HG03378 (cell line): ENCODE measurements around the gene OXSR1.
"Not testable (repeated sequence)": the region's sequence is repeated elsewhere in the genome, so short reads cannot be mapped to it uniquely, and the experiment has no call there.

ENCODE experiments used
- ATAC-seq: cut with Tn5 transposase; IDR thresholded peaks from one replicate; pipeline ENCODE4 v1.9.1; 2021; ENCODE audit warnings: mild to moderate bottlenecking, moderate library complexity; ENCODE audit not compliant: unreplicated experiment

OXSR1 gene

DNA sequence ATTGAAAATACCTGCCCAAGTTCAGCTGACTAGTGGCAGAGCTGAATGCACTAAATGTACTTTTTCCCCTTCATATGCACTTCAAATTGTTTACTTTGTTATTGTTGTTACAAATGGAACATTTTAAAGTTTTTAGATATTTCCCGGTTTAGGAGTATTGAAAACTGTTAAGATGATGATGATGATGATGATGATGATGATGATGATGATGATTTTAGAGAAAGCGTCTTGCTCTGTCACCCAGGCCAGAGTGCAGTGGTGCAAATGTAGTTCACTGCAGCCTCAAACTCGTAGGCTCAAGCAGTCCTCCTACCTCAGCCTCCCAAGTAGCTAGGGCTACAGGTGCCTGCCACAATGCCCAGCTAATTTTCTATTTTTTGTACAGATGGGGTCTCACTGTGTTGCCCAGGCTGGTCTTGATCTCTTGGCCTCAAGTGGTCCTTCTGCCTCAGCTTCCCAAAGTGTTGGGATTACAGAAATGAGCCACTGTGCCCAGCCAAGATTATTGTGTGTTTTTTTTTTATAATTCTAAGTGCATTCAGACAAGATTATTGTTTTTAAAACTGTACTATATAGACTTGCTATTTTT, 54.4 kb downstream of the OXSR1 start:
- ATAC-seq, result no peak

DNA sequence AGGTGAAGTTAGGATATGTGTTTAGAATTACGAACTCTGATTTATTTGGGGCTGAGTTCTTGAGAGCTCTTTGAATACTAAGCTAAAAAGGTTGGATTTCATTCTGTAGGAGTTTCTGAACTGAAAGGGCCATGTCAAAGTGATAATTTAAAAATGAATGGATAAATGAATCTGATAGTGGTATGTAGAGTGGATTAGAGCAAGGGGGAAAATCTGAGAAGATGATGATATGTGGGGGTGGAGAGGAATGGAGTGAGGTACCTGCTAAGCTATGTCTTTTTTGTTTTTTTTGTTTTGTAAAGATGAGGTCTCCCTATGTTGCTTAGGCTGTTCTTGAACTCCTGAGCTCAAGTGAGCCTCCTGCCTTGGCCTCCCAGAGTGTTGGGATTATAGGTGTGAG, 55.7 kb downstream of the OXSR1 start:
- no peak for ATAC-seq

DNA sequence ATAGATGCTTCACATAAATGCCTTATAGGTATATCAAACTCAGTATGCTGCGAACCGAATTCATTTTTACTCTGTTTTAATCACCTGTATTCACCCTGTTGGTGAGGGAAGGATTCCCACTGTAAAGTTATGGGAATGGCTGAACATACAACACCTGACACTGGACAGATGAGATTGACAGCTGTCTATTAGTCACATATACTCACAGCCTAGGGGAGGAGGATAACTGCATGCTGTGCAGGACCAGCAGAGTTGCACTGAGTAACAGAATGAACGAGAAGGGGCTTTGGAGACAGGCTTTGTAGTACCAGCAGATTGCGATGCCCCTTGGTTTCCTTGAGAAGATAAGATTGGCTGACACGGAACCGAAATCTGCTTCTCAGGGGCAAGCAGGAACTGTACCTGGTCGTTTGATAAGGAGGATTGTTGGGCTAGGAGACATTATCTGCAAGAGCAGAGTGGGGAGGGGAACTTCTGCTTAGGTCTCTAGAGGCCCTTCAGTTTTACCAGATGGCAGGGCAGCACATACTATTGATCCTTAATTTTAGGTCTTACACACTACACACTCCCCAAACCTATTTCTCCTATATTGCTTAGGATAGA, 56.8 kb downstream of the OXSR1 start:
- no peak for ATAC-seq

DNA sequence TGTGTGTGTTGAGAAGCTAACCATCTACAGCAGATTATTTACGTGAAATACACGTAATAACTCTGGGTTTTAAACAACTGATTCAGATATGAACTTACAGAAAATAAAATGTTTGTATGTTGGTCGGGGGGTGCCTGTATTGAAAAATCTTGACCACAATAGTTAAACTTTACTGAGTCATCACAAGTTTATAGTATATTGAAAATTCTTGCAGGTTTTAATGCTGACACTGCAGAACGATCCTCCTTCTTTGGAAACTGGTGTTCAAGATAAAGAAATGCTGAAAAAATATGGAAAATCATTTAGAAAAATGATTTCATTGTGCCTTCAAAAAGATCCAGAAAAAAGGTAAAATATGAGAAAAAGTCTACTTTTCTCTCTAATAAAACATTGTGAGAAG, 59.0 kb downstream of the OXSR1 start:
- ATAC-seq, result no peak

DNA sequence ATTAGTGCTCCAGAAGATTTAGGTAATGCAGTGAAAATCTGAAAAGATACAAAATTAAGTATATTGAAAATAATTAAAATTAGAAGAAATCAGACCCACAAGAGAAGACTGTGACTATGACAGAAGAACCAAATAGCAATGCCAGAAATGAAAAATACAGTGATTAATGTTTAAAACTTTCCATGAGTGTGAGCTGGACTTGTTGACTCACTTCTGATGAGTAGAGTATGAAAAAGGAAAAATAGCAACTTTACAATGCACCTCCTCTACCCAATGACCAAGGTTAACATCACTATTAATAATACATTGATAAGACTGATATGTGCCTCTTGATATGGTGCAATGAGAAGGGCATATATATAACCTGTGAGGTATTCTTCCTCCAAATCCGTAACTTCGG, 60.9 kb downstream of the OXSR1 start:
- ATAC-seq, result no peak

DNA sequence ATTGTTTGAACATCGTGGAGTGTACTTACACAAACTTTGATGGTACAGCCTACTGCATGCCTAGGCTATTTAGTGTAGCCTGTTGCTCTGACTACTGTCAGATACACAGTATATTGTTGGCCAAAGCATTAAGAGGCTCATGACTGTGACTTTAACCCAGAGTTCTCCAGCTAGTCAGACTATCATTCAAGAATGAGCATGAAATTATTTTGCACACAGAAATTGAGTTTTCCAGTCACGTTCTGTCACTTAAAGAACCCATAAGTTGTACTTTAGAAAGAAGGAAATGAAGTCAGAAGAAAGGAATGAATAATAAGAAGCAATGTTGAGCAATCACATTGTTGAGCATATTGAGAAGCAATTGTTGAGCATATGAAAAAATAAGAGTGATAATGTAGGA, 62.7 kb downstream of the OXSR1 start:
- ATAC-seq, result no peak

DNA sequence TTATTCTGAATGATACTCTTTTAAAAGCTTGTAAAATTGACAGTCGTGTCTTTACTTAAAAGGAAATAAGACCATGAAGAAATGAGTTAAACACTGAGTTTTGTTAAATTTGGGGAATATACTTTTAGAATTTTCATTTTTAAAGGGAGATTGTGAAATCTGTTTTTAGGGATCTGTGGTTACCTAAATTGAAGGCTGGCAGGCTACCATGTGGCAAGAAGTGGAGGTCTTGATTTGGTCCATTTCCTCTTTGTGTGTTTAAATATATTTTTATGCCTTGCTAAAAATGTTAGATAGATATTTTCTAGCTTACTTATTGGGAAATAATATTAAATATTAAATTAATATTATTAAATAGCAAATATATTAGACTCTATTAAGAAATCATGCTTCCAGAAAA, 63.7 kb downstream of the OXSR1 start:
- no peak for ATAC-seq

DNA sequence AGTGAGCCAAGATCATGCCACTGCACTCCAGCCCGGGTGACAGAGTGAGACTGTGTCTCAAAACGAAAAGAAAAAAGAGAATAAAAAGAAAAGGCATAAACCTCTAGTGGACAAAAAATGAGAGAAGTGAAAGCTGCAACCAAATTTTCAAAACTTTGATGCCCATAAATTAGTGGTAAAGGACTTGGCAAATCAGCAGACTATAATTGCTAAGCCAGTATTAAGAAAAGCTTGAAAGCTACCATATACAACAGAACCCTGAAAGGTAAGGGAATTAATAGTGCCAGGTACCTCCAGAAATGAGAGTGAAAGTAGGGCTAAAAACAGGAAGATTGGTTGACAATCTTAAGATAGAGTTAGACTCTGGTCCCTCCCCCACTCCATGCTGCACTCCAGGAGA, 67.4 kb downstream of the OXSR1 start:
- ATAC-seq, result no peak

DNA sequence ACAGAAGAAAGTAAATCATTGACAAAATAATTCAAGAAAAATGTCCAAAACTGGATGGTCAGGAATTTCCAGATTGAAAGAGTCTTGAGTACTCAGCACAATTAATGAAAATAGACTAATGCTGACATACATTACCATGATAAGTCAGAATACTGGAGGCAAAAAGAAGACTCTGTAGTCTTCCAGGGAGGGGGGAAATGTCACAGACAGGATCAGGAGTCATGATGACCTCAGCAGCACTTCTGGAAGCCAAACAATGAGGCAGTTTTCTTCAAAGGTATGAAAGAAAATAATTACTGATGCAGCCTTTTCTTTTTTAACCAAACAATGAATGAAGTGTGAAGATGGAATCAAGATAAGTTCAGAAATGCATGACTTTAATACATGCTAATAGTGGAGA, 70.1 kb downstream of the OXSR1 start:
- ATAC-seq, result no peak

DNA sequence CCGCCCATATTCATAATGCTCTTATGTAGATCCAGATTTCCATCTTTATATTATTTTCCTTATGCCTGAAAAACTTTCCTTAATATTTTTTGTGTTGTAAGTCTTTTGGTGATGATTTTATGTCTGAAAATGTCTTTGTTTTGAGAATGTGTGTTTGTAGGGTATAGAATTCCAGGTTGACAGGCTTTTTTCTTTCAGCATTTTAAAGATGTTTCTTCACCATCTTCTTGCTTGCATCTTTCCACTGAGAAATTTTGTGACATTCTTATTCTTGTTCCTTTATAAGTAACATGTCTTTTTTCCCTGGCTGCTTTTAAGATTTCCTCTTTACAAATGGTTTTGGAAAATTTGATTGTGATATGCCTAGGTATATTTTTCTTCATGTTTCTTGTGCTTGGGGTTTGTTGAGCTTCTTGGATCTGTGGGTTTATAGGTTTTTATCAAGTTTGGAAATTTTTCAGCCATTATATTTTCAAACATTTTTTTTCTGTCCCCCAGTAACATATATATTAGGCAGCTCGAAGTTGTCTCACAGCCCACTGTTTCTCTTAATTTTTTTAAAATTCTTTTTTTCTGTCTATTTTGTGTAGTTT, 73.2 kb downstream of the OXSR1 start:
- no peak for ATAC-seq

DNA sequence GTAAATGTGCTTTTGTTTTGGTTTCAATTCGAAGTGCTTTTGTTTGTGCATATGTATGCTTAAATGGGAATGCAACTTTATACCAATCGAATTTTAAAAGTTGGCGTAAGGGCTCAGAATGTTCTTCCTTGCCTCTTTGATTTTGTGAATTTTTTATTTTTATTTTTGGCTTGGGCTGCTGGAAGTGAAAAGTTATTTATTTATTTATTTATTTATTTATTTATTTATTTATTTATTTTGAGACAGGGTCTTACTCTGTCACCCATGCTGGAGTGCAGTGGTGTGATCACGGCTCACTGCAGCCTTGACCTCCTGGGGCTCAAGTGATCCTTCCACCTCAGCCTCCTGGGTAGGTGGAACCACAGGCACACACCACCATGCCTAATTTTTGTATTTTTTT, 77.5 kb downstream of the OXSR1 start:
- ATAC-seq, result not testable (repeated sequence)

DNA sequence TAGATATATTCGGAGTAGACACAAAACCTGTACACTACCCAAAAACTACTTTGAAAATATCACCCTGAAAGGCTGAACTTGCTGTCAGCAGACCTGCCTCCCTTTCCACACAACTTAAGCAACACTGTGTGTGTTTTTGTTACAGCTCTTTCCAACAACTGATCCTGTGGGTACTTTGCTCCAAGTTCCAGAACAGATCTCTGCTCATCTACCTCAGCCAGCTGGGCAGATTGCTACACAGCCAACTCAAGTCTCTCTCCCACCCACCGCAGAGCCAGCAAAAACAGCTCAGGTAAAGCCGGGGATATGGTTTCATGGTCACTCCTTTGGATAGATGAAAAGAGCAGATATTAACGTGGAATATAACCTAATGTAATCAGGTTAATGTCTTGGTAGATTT, 80.6 kb downstream of the OXSR1 start:
- ATAC-seq, result no peak

DNA sequence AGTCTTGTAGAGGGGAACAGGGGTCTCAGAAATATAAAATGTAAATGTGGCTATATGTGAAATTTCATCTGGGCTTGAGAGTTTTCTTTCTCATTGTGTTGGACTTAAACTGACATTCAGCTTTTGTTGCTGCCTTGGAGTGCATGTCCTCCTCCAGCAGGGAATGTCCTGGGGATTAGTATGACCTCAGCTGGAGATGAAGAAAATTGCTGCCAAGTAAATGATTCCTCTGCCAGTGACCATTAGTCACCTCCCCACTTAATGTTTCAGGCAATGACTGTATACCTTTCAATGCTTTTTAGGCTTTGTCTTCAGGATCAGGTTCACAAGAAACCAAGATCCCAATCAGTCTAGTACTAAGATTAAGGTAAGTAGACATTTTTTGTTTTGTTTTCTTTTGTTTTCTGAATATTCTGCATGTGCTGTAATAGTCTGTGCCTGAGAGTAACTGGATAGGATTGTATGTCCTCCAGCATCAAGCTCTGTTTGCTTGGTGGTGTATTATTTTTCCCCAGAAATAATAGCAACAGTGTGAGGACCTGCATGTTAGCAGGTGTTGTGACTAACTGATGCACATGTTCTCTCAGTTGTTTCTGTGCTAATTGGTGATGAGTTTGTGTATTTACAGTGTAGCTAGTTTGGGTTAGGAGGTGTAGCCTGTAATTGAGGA, 82.2 kb downstream of the OXSR1 start:
- no peak for ATAC-seq

DNA sequence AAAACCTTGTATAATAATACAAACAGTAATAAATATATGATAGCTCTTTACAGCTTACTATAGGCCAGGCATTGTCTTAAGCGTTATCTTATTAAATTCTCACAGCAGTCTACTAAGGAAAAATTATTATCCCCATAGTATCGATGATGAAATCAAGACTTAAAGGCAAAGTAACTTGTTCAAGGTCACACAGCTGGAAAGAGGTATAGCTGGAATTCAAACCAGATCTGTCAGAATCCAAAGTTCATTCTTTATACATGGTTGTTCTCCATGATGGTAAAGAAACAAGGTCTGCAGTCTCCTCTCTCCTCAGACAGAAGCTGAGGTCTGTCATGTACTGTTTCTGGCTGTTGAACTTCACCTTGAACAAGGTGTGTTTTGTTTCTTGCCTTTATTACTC, 84.9 kb downstream of the OXSR1 start:
- ATAC-seq, result no peak

DNA sequence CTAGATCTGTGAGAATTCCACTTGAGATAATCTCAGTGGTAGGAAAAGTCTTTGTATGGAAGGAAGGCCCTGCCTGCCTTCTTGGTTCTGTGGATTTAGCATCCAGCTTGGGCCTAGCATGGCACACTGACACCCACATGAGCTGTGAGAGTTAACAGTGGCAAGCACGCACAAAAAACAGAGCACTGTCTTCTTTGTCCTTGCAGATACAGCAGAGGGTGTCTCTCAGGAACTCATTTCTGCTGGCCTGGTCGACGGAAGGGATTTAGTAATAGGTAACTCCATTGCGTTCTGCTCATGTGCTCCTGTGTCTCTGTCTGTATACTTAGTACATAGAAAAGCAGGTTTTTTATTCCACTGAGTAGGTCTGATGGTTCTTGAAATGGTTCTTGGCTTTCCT, 85.9 kb downstream of the OXSR1 start:
- ATAC-seq, result no peak

DNA sequence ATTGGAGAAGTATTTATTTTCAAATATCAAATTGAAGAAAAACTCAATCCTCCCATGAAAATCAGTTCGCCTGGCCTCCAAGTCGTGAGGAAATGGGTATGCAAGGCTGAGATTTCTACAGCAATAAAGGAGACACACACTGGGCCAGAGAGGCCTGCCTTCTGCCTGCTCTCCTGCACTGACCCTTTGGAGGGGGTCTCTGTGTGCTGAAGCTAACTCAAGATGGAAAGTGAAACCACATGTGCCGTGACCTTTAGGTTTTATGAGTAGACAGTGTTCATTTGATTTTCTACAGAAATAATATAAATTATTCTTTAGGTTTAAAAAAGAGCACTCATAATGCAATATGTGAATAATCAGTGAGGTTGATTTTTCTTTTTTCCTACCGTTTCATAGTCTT, 88.4 kb downstream of the OXSR1 start:
- no peak for ATAC-seq

DNA sequence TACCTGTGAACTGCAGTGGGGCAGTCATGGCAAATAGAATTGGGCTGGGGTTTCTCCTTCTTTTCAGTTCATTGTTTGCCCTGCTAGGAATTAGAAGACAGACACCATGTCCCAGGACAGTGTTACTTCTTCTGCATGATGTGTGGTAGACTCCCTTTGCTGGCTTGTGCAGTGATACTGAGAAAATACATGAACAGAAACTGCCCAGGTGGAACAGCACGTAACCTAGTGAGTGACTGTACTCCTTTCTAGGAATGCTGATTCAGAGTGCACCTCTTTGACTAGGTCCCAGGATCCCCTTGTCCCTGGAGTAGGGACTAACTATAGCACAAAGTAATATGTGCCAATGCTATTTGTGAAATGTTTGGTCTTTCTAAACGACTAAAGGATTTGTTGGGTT, 89.5 kb downstream of the OXSR1 start:
- ATAC-seq, result no peak

DNA sequence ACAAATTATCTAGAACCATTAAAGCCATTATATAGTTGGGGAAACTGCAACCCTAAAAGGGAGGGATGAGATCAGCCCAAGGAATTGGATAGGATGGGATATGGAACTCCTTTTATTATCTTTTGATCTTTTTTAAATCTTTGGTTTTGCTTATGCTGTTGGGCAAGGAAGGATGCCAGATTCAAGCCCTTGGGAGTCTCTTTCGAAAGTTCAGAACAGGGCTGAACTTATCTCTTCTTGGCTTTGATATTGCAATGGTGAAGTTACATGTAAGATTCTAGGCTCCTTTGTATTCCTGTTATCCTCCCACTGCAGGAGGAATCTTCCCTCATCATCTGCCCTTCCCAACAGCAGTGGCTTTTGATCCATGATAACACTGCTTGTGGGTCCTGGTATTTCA, 90.3 kb downstream of the OXSR1 start:
- no peak for ATAC-seq

DNA sequence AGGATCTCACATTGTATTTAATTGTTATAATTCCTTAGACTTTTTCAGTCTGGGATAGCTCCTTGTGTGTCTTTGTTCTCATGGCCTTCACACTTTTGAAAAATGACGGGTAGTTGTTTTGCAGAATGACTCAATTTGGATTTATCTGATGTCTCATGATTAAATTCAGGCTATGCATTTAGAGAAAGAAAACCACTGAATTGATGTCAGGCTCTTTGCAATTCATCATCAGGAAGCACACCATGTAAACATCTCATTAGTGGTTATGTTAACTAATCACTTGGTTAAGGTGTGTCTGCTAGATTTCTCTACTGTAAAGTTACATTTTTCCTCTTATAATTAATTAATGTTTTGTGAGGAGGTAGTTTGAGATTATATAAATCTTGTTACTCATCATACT, 92.2 kb downstream of the OXSR1 start:
- ATAC-seq, result no peak

DNA sequence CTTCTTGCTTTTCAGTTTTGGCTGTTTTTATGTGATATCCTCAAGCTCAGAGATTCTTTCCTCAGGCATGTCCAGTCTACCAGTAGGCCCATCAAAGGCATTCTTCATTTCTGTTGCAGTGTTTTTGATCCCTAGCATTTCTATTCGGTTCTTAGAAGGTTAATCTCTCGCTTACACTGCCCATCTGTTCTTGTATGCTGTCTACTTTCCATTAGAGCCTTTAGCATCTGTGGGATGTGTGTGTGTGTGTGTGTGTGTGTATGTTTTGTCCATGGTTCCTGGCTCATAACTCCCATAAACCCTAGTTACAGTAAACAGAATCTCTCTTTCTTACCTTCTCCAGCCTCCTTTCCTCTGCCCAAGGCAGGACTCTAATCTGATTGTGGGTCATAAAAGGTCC, 95.1 kb downstream of the OXSR1 start:
- no peak for ATAC-seq

DNA sequence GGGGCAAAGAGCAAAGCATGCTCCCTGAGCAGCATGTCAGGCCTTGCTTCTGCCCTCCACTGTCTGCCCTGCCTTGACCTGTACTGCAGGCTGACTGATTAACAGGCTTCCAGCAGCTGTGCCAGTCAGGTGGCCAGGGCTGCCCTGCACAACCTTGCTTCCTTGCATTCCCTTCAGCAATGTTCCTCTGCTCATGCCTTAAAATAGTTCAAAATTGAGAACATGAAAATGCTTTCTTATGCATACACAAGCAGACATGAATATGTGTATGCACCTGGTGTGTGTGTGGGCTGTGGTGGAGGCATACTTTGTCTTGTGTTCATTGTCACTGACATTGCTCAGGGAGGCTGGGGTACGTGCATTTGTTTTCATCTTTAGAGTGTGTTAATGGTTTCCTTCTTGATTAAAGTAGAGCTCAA, 99.0 kb downstream of the OXSR1 start:
- no peak for ATAC-seq

DNA sequence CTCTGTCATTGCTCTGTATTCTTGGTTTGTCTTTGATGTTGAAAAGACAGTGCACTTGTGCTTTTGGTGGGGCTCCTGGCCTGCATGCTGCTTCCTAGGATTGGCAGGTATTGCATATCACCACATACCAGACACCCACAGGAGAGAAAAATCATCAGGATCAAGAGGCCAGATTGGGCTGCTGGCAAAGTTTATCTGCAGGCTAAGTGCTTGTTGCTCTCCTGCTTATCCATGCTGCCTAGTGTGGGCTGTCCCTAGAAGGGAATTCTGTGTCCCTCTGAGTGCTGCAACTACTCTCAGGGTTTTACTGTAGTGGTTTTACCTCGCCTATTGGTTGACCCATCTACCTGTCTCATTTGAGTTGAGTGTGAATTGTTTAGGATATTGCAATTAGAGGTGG, 99.4 kb downstream of the OXSR1 start:
- ATAC-seq, result no peak
